Choroid plexus epithelial cell (primary cell): ENCODE results near the gene KCTD6.

Source experiments
- DNase-seq: peaks from one replicate; pipeline ENCODE4 v3.0.0-alpha.2; 2010; ENCODE audit warnings: low read depth
- H3K4me3 ChIP-seq: 2 replicates; pipeline ENCODE4 v1.5.1; 2011; ENCODE audit warnings: low read depth, mild to moderate bottlenecking, control low read depth, low read length, moderate library complexity
- TF ChIP-seq, protein P1 (sequence below): conservative IDR thresholded peaks from 2 replicates; pipeline ENCODE4 v1.5.1; 2011; ENCODE audit warnings: low read depth, mild to moderate bottlenecking, control low read depth, inconsistent platforms, low read length, moderate library complexity

The KCTD6 gene

GRCh38 chr3:58474348-58474911, 17.5 kb upstream of the KCTD6 start:
- H3K4me3 ChIP-seq: no peak overlapping the region
- no peak for DNase-seq
- TF ChIP-seq, protein P1, sequence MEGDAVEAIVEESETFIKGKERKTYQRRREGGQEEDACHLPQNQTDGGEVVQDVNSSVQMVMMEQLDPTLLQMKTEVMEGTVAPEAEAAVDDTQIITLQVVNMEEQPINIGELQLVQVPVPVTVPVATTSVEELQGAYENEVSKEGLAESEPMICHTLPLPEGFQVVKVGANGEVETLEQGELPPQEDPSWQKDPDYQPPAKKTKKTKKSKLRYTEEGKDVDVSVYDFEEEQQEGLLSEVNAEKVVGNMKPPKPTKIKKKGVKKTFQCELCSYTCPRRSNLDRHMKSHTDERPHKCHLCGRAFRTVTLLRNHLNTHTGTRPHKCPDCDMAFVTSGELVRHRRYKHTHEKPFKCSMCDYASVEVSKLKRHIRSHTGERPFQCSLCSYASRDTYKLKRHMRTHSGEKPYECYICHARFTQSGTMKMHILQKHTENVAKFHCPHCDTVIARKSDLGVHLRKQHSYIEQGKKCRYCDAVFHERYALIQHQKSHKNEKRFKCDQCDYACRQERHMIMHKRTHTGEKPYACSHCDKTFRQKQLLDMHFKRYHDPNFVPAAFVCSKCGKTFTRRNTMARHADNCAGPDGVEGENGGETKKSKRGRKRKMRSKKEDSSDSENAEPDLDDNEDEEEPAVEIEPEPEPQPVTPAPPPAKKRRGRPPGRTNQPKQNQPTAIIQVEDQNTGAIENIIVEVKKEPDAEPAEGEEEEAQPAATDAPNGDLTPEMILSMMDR: no peak

DNA sequence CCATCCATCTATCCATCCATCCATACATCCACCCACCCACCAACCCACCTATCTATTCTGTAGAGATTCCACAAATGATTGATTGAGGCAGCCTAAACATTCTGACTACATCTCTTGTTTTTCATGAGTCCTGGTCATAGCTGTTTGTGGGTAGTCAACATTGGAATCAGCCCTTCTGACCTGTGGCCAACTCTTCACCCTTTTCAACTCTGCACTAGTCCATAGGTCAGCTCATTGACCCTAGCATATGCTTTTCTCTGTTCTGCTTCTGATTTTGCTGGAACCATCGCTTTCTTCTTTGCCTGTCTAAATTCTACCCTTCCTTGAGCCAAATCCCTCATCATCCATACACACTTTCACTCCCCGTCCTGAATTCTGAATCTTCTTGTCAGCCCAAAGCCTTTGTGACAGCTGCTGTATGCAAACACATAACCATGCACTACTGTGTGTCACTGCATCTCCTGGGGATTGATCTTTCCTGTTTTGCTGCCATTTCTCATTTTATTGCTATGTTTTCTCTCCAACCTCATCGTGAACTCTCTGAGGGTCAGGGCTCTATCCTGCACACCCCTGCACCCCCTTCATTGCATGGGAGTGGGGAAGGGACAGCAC, 16.8 kb upstream of the KCTD6 start:
- TF ChIP-seq, protein P1: no peak
- DNase-seq: no peak
- H3K4me3 ChIP-seq: no peak overlapping the region

- no peak overlapping the region for H3K4me3 ChIP-seq
- no peak for DNase-seq
- TF ChIP-seq, protein P1: no peak
Measured at GRCh38 chr3:58478781-58479180, 13.1 kb upstream of the KCTD6 start.

- no peak overlapping the region for H3K4me3 ChIP-seq
- no peak for DNase-seq
- TF ChIP-seq, protein P1: no peak
Measured at GRCh38 chr3:58480309-58480708, 11.6 kb upstream of the KCTD6 start.

DNA sequence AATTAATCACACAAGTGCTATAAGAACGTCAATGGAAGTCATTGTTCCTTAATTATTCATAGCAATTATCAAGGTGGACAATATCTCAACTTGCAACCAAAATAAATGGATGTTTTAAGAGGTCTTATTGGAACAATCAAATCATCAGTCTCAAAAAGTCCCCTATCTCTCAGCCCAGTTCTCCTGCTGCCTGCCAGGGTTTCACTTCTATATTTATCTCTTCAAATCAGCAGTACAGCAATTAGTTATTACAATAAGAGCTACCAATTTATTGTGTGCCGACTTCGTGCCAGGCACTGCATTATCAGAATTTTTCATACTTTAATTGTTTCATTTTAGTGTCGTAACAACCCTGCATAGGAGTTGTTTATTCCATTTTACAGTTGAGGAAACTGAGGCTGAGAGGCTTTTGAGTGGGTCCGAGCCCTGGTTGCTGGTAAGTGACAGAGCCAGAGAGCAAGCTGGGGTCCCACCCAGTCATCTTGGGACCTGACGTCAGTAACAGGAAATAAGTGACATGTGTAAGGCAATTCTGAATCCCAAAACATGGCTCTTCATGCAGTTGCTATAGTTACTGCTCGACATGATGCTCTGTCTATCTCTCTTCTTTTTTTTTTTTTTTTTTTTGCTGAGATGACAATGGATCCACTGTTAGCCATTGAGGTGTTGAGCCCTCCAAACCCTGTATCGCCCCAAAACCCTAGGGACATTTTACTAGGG, 8.8 kb upstream of the KCTD6 start:
- no peak overlapping the region for H3K4me3 ChIP-seq
- no peak for DNase-seq

DNA sequence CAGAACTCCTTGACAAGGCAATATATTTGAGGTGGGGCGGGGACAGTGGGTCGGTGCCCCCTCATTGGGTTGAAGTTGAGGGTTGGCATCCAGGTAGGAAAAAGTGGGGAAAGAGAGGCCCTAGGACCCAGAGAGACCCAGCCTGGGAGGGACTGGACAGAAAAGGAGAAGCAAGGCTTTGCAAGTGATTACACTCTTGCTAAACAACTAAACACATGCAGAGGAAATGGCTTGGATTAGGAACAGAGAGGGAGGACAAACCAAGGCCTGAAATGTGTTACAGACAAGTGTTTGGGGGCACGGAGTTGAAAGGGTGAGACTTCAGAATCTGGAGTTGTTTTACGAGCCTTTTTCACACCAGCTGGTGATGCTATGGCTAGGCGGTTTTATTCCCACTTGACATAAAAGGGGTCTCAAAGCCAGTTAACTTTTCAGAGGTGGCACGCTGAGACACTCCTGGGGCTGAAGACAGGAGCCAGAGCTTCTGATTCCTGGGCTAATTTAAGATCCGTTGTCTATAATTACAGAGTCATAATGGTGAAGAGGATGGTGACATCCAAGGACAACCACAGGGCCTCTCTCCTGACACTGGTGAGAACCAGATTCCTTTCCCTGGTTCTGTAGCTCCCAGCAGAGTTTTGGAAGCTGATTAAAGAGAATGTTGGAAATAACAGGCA, 7.7 kb upstream of the KCTD6 start:
- H3K4me3 ChIP-seq: no peak overlapping the region
- TF ChIP-seq, protein P1: no peak
- no peak for DNase-seq

More for the DNA sequence above, 8.8 kb upstream of the KCTD6 start:
- TF ChIP-seq, protein P1: no peak
